OCI-M1 (cell line): ENCODE data around the gene TAF5L.
"Not testable (repeated sequence)": the region's sequence is repeated elsewhere in the genome, so short reads cannot be mapped to it uniquely, and the experiment has no call there.

Experiments
- DNase-seq: peaks from one replicate; lab custom pipeline; 2025; lab: John Stamatoyannopoulos, UW

TAF5L gene

GRCh38 chr1:229567109-229567868, 58.6 kb downstream of the TAF5L start:
- no peak for DNase-seq

GRCh38 chr1:229563701-229564100, 62.2 kb downstream of the TAF5L start:
- no peak for DNase-seq

- DNase-seq, result no peak
Measured at GRCh38 chr1:229563241-229563640, 62.7 kb downstream of the TAF5L start.

GRCh38 chr1:229562686-229563085, 63.2 kb downstream of the TAF5L start:
- DNase-seq, result no peak

GRCh38 chr1:229561141-229561540, 64.8 kb downstream of the TAF5L start:
- no peak for DNase-seq

GRCh38 chr1:229560124-229560523, 65.8 kb downstream of the TAF5L start:
- DNase-seq, result not testable (repeated sequence)

- DNase-seq, result not testable (repeated sequence)
Measured at GRCh38 chr1:229559336-229559801, 66.6 kb downstream of the TAF5L start.

- peak; percentile 99 for DNase-seq
Measured at GRCh38 chr1:229558460-229559335, 67.2 kb downstream of the TAF5L start, which contains the start of gene ABCB10. ABCB10 (minus strand) TSS chr1:229558707; CDS start chr1:229558652, 55 bp downstream.

GRCh38 chr1:229557913-229558414, 68.0 kb downstream of the TAF5L start:
- peak; percentile 64 for DNase-seq

- DNase-seq, result peak; percentile 64
Measured at GRCh38 chr1:229557200-229557850, 68.6 kb downstream of the TAF5L start.

- peak; percentile 97 for DNase-seq
Measured at GRCh38 chr1:229554886-229555621, 70.9 kb downstream of the TAF5L start.

GRCh38 chr1:229553621-229554130, 72.2 kb downstream of the TAF5L start:
- no peak for DNase-seq

GRCh38 chr1:229552732-229553131, 73.2 kb downstream of the TAF5L start:
- DNase-seq, result no peak

- no peak for DNase-seq
Measured at GRCh38 chr1:229550812-229551567, 74.9 kb downstream of the TAF5L start.

- no peak for DNase-seq
Measured at GRCh38 chr1:229547542-229547941, 78.4 kb downstream of the TAF5L start.

GRCh38 chr1:229544587-229544986, 81.3 kb downstream of the TAF5L start:
- no peak for DNase-seq
